Upper lobe of right lung (tissue), 1 donor: ENCODE results near the gene DUSP11. TPM values are rescaled to one million over a fixed set of nuclear protein-coding genes. Genes with fewer than 3 reads are reported as not detected.
"Not testable (repeated sequence)": the region's sequence is repeated elsewhere in the genome, so short reads cannot be mapped to it uniquely, and the experiment has no call there.

ENCODE experiments used
- ATAC-seq: fragments of 200-7000 bp; cut with Tn5 transposase; one replicate; pipeline ENCODE4 v1.9.1; 2020; ENCODE audit warnings: mild to moderate bottlenecking, moderate library complexity
- DNase-seq: peaks from one replicate; pipeline ENCODE4 v3.0.0-alpha.2; 2020
- H3K27ac ChIP-seq: fragments of 200-600 bp; one replicate; pipeline ENCODE4 v1.8.0; 2022
- H3K27me3 ChIP-seq: fragments of 200-600 bp; one replicate; pipeline ENCODE4 v1.8.0; 2022; ENCODE audit warnings: mild to moderate bottlenecking
- H3K36me3 ChIP-seq: fragments of 200-600 bp; one replicate; pipeline ENCODE4 v1.8.0; 2022
- H3K4me1 ChIP-seq: fragments of 200-600 bp; one replicate; pipeline ENCODE4 v1.8.0; 2022
- H3K4me3 ChIP-seq: fragments of 200-600 bp; one replicate; pipeline ENCODE4 v1.8.0; 2022; ENCODE audit warnings: mild to moderate bottlenecking
- H3K9me3 ChIP-seq: fragments of 200-600 bp; one replicate; pipeline ENCODE4 v1.8.0; 2022
- intact Hi-C: fragments of 100-400 bp; cut with DNase I; formaldehyde crosslinking; loops from one replicate; pipeline ENCODE4 v1.11.0; 2022
- total RNA-seq: library from RNA; stranded (reverse); fragmentation: NEBNext Ultra II Directional; extraction: Animal tissue kit (Norgen Biotek cat#: 25700); gene quantifications from one replicate; pipeline ENCODE4 v1.2.1, GENCODE V29; 2021
- TF ChIP-seq, protein P1 (sequence below): fragments of 200-600 bp; IDR thresholded peaks from one replicate; pipeline ENCODE4 v1.8.0; 2022; ENCODE audit warnings: antibody characterized with exemption
- donor health status: DM: no; HTN: yes; CAD: no; lungs with severe emphysema.

DUSP11 gene
- total RNA-seq, 1 donor from 2014 or later, result 17.9 TPM

DNA sequence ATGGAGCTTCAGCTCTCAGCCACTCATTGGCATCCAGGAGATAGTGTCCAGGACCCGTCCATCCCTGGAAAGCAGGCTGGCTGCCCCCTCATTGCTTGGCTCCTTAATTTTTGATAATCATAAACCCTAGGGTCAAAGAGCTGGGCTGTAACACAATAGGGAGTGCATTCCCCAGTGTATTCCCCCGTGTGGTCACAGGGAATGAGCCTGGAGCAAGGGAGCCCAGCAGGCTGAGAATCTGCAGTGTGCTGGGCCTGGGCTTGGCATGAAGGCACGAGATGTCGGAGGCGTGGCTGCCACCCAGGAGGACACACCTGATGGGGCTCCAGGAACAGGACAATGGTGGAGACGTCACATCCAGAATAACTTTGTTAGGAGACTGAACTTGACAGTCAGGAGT lies 61.5 kb downstream of the DUSP11 start:
- H3K9me3 ChIP-seq, result peaks cover 5% of the 10 kb centered on the region
- DNase-seq, result no peak
- intact Hi-C loops, result no loop called here
- no peaks in the 10 kb centered on the region for H3K36me3 ChIP-seq
- H3K4me3 ChIP-seq, result no peak overlapping the region
- TF ChIP-seq, protein P1, sequence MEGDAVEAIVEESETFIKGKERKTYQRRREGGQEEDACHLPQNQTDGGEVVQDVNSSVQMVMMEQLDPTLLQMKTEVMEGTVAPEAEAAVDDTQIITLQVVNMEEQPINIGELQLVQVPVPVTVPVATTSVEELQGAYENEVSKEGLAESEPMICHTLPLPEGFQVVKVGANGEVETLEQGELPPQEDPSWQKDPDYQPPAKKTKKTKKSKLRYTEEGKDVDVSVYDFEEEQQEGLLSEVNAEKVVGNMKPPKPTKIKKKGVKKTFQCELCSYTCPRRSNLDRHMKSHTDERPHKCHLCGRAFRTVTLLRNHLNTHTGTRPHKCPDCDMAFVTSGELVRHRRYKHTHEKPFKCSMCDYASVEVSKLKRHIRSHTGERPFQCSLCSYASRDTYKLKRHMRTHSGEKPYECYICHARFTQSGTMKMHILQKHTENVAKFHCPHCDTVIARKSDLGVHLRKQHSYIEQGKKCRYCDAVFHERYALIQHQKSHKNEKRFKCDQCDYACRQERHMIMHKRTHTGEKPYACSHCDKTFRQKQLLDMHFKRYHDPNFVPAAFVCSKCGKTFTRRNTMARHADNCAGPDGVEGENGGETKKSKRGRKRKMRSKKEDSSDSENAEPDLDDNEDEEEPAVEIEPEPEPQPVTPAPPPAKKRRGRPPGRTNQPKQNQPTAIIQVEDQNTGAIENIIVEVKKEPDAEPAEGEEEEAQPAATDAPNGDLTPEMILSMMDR, result no peak
- H3K4me1 ChIP-seq, result no peaks in the 10 kb centered on the region
- no peak overlapping the region for H3K27ac ChIP-seq
- H3K27me3 ChIP-seq, result no peaks in the 10 kb centered on the region
- ATAC-seq, result no peak

DNA sequence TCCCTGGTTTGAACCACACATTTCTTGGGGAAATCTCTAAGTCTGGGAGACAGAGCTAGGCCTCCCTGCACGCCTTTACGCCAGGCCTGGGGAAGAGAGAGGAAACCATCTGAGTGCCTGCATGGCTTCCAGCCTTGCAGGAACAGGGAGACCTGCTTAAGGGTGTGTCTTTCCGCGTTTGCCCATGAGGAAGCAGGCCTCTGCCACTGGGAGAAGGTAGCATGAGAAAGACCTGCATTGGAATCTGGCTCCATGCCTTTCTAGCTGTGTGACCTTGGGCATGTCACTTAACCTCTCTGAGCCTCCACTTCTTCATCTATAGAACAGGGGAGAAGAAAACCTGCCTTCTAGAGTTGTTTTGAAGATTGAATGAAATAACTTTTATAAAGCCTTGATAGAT lies 62.2 kb downstream of the DUSP11 start:
- intact Hi-C loops, H3K9me3 ChIP-seq, H3K4me1 ChIP-seq, H3K27me3 ChIP-seq, H3K36me3 ChIP-seq, H3K4me3 ChIP-seq, DNase-seq, H3K27ac ChIP-seq, ATAC-seq: not testable (repeated sequence)

DNA sequence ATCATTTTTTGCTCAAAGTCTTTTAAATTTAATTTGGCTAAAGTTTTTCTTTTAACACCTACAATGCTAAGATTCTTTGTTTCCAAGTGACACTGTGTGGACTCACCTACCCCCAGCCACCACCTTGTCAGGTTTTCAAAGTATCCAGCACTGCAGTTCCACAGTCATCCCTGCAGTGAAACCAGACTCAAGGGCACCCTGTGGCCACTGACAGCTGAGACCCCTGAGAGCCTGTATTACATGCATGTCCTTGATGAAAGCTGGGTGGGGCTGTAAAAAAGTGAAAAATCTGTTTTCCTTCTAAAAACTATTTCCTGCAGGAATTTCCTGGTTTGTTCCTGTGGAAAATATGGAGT lies 62.7 kb downstream of the DUSP11 start:
- Histone ChIP-seq H3K27ac (no peak overlapping the region), H3K36me3 (no peaks in the 10 kb centered on the region), H3K9me3 (peaks cover 6% of the 10 kb centered on the region), H3K4me3 (no peak overlapping the region), H3K27me3 (no peaks in the 10 kb centered on the region), H3K4me1 (no peaks in the 10 kb centered on the region)
- ATAC-seq (no peak), DNase-seq (no peak)
- intact Hi-C loops, result no loop called here
- TF ChIP-seq, protein P1, result no peak

DNA sequence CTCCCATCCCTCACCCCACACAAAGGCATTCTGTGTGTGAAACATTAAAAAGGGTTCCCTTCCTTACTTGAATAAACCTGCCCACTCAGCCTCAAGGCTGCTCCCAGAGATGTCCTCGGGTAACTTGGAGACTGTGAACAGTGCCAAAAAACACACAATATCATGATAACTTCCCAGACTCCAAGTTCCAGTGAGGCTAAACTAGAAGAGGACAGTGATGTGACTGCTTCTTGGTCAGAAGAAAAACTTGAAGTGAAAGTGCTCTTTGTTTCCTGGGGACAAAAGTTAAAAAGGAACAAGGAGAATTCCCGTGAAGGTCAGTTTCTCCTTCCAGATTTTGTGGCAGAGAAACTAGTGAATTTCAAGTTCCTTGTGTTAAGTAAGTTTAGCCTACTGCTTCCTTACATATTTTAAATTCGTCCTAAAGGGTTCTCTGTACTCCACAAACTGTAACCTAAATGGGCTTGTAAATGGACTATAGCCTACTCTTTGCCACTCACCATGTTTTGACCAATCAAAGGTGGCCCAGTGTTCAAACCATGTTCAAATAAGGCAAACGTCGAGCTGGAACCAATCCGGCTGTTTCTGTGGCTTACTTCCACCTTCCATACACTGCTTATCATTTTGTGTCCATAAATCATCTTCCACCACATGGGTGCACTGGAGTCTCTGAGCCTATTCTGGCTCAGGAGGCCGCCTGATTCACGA lies 63.2 kb downstream of the DUSP11 start:
- Histone ChIP-seq H3K4me1 (no peaks in the 10 kb centered on the region), H3K27ac (peak overlapping the region; percentile 13), H3K4me3 (no peak overlapping the region), H3K27me3 (no peaks in the 10 kb centered on the region), H3K36me3 (no peaks in the 10 kb centered on the region), H3K9me3 (peaks cover 6% of the 10 kb centered on the region)
- TF ChIP-seq, protein P1, result no peak
- DNase-seq (no peak), ATAC-seq (peak; percentile 56)
- intact Hi-C loops, result no loop called here

DNA sequence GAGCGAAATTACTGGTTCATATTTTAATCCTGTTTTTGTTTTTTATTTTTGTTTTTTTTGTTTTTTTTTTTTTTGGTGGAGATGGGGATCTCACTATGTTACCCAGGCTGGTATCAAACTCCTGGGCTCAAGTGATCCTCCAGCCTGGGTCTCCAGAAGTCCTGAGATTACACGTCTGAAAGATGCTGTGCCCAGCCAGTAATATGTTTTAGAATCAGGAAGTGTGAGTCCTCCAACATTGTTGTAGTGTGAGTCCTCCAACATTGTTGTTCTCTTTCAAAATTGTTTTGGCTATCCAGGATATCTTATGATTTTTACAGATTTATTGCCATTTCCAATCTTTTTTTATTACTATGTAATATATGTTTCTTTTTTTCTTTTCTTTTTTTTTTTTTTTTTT lies 65.8 kb downstream of the DUSP11 start:
- Histone ChIP-seq H3K36me3 (no peaks in the 10 kb centered on the region), H3K4me1 (no peaks in the 10 kb centered on the region), H3K27me3 (no peaks in the 10 kb centered on the region), H3K4me3 (no peak overlapping the region), H3K27ac (no peak overlapping the region), H3K9me3 (peaks cover 6% of the 10 kb centered on the region)
- no peak for DNase-seq
- no peak for ATAC-seq
- intact Hi-C loops, result no loop called here
- TF ChIP-seq, protein P1, result no peak

Other genes starting within 250 kb of the DUSP11 start
- gene NAT8, start 137.7 kb downstream of the DUSP11 start, total RNA-seq, result not detected
- gene TPRKB, start 42.8 kb downstream of the DUSP11 start, total RNA-seq, result 19.2 TPM
- not detected for gene C2orf78, start 4.1 kb upstream of the DUSP11 start, total RNA-seq
- gene STAMBP, start 48.9 kb upstream of the DUSP11 start, total RNA-seq, result 29.9 TPM
- 37.9 TPM for gene ACTG2, start 112.9 kb upstream of the DUSP11 start, total RNA-seq
- gene DGUOK, start 146.8 kb upstream of the DUSP11 start, total RNA-seq, result 34.4 TPM
- gene TET3, start 204.8 kb upstream of the DUSP11 start, total RNA-seq, result 19.9 TPM